Neuron (in vitro differentiated cells): ENCODE data around the gene SMOC1.

Source experiments
- H2AFZ ChIP-seq: one replicate; pipeline ENCODE4 v1.6.1; 2013; ENCODE audit warnings: low read depth, mild to moderate bottlenecking, inconsistent platforms, low read length, moderate library complexity
- H3K27me3 ChIP-seq: one replicate; pipeline ENCODE4 v1.6.1; 2013; ENCODE audit warnings: low read length; ENCODE audit not compliant: insufficient read depth
- H3K36me3 ChIP-seq: one replicate; pipeline ENCODE4 v1.6.1; 2013; ENCODE audit warnings: low read length; ENCODE audit not compliant: insufficient read depth
- H3K4me1 ChIP-seq: one replicate; pipeline ENCODE4 v1.6.1; 2013; ENCODE audit warnings: low read length; ENCODE audit not compliant: insufficient read depth
- H3K4me3 ChIP-seq: 2 replicates; pipeline ENCODE4 v1.5.1; 2013; ENCODE audit warnings: mild to moderate bottlenecking, low read length, moderate library complexity
- H3K9me3 ChIP-seq: one replicate; pipeline ENCODE4 v1.6.1; 2013; ENCODE audit warnings: low read length

SMOC1 gene

GRCh38 chr14:69941768-69942742, 62.8 kb downstream of the SMOC1 start:
- Histone ChIP-seq H3K4me3 (no peak overlapping the region), H2AFZ (no peak overlapping the region), H3K9me3 (peaks cover 10% of the 10 kb centered on the region), H3K4me1 (peaks cover 11% of the 10 kb centered on the region), H3K36me3 (peaks cover 3% of the 10 kb centered on the region), H3K27me3 (no peaks in the 10 kb centered on the region)

DNA sequence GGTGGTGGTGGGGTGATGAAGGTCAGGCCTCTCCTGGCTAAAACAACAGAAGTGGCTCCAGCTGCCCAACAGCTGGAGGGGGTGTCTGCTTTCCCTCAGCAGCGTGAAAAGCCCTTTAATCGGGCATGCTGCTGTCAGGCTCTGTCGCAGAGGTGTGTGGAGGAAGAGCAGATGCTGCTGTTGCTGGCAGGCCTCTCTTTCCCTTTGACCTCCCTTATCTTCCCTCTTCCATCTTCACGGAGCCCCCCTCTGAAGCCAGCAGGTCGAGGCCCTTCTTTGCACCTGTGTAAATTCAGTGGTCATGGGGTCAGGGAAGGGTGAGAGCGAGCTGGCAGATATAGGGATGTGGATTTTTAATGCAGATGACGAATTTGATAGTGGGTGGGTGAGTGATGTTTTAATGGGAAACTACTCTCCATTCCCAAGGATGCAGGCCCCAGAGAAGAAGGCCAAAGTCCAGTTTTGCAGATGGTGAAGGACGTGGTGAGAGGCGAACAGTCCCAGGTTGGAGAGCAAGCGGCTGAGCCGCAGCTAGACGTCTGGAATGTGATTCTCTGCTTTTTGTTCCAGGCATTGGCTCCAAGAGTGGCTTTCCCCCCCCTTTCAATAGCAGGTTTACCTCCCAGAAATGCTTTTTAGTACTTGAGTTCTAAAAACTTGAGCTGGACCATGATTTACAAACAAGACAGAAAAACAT, 64.0 kb downstream of the SMOC1 start:
- Histone ChIP-seq H3K4me3 (no peak overlapping the region), H2AFZ (no peak overlapping the region), H3K27me3 (no peaks in the 10 kb centered on the region), H3K4me1 (peaks cover 11% of the 10 kb centered on the region), H3K9me3 (peaks cover 10% of the 10 kb centered on the region), H3K36me3 (no peaks in the 10 kb centered on the region)

- no peak overlapping the region for H2AFZ ChIP-seq
- H3K4me1 ChIP-seq: peaks cover 11% of the 10 kb centered on the region
- peaks cover 10% of the 10 kb centered on the region for H3K9me3 ChIP-seq
- H3K27me3 ChIP-seq: no peaks in the 10 kb centered on the region
- H3K4me3 ChIP-seq: no peak overlapping the region
- no peaks in the 10 kb centered on the region for H3K36me3 ChIP-seq
These were observed 66.1 kb downstream of the SMOC1 start for GRCh38 chr14:69945347-69945746.

DNA sequence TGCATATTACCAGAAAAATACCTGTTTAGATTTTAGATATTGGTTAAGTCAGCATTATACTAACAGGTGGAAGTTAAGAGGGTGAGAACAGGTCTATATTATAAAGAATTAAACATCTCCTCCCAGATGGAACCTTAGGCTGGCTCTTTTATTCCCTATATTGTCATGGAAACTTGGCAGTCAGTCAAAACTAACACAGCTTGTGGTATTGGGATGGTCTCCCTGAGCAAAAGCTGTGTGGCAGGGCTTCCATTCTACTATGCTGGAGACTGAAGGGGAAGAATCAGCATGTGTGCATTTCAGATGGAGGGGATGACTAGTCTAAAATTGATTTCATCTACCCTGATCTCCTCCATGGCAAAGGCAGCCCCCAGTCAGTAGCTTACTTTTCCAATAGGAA, 66.7 kb downstream of the SMOC1 start:
- H3K36me3 ChIP-seq: no peaks in the 10 kb centered on the region
- H3K9me3 ChIP-seq: peaks cover 10% of the 10 kb centered on the region
- H2AFZ ChIP-seq: no peak overlapping the region
- no peaks in the 10 kb centered on the region for H3K27me3 ChIP-seq
- peaks cover 11% of the 10 kb centered on the region for H3K4me1 ChIP-seq
- H3K4me3 ChIP-seq: no peak overlapping the region

DNA sequence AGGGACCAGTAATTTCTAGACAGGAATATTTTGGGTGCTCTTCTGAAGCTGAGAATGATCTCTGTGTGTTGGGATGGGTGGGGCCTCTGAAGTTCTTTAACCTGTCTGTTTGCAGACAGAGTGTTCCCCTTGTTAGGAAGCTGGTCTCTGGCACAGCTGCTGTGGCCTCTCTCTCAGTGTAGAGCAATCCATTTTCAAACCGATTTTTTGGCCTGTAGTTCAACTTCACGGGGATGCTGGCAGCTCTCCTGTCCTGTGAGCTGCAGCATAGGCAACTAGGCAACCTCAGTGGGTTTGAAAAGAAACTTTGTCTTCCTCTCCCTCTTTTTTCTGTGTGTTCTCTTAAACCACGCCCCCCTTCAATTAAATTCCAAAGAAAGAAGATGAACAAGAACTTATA, 69.1 kb downstream of the SMOC1 start:
- no peaks in the 10 kb centered on the region for H3K27me3 ChIP-seq
- H3K4me3 ChIP-seq: no peak overlapping the region
- H2AFZ ChIP-seq: no peak overlapping the region
- peaks cover 18% of the 10 kb centered on the region for H3K36me3 ChIP-seq
- H3K9me3 ChIP-seq: peaks cover 10% of the 10 kb centered on the region
- H3K4me1 ChIP-seq: peaks cover 4% of the 10 kb centered on the region

GRCh38 chr14:69951263-69951662, 72.0 kb downstream of the SMOC1 start:
- Histone ChIP-seq H3K9me3 (no peaks in the 10 kb centered on the region), H3K36me3 (peaks cover 36% of the 10 kb centered on the region), H3K4me3 (no peak overlapping the region), H2AFZ (no peak overlapping the region), H3K4me1 (peaks cover 10% of the 10 kb centered on the region), H3K27me3 (no peaks in the 10 kb centered on the region)

DNA sequence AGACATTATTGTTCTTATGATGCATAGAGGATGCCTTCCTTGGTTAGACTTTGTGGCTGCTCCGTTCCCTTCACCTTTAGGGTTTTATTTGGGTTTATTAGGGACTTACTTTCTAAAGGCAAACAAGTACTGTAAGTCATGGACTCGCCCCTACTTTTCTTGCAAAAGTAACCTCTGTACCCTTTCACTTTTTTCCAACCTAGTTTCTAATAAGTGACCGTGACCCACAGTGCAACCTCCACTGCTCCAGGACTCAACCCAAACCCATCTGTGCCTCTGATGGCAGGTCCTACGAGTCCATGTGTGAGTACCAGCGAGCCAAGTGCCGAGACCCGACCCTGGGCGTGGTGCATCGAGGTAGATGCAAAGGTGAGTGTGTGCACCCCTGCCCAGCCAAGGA, 72.7 kb downstream of the SMOC1 start:
- H3K9me3 ChIP-seq: no peaks in the 10 kb centered on the region
- H2AFZ ChIP-seq: no peak overlapping the region
- no peak overlapping the region for H3K4me3 ChIP-seq
- H3K27me3 ChIP-seq: no peaks in the 10 kb centered on the region
- H3K36me3 ChIP-seq: peaks cover 38% of the 10 kb centered on the region
- H3K4me1 ChIP-seq: peaks cover 16% of the 10 kb centered on the region

GRCh38 chr14:69953266-69953915, 74.2 kb downstream of the SMOC1 start:
- Histone ChIP-seq H3K4me1 (peaks cover 24% of the 10 kb centered on the region), H3K36me3 (peaks cover 38% of the 10 kb centered on the region), H3K4me3 (no peak overlapping the region), H3K9me3 (no peaks in the 10 kb centered on the region), H3K27me3 (no peaks in the 10 kb centered on the region), H2AFZ (no peak overlapping the region)

GRCh38 chr14:69955855-69956845, 76.9 kb downstream of the SMOC1 start:
- Histone ChIP-seq H3K4me1 (peaks cover 28% of the 10 kb centered on the region), H2AFZ (no peak overlapping the region), H3K9me3 (no peaks in the 10 kb centered on the region), H3K36me3 (peaks cover 38% of the 10 kb centered on the region), H3K27me3 (no peaks in the 10 kb centered on the region), H3K4me3 (no peak overlapping the region)

- H3K9me3 ChIP-seq: no peaks in the 10 kb centered on the region
- H2AFZ ChIP-seq: no peak overlapping the region
- peaks cover 28% of the 10 kb centered on the region for H3K4me1 ChIP-seq
- H3K36me3 ChIP-seq: peaks cover 33% of the 10 kb centered on the region
- no peaks in the 10 kb centered on the region for H3K27me3 ChIP-seq
- H3K4me3 ChIP-seq: no peak overlapping the region
These were observed 77.8 kb downstream of the SMOC1 start for GRCh38 chr14:69956970-69957369.

- Histone ChIP-seq H2AFZ (no peak overlapping the region), H3K4me1 (peaks cover 28% of the 10 kb centered on the region), H3K9me3 (no peaks in the 10 kb centered on the region), H3K36me3 (peaks cover 25% of the 10 kb centered on the region), H3K27me3 (no peaks in the 10 kb centered on the region), H3K4me3 (no peak overlapping the region)
These were observed 78.8 kb downstream of the SMOC1 start for GRCh38 chr14:69957986-69958385.

GRCh38 chr14:69959136-69959535, 79.9 kb downstream of the SMOC1 start:
- Histone ChIP-seq H3K4me1 (peaks cover 28% of the 10 kb centered on the region), H3K27me3 (no peaks in the 10 kb centered on the region), H3K9me3 (no peaks in the 10 kb centered on the region), H3K36me3 (peaks cover 20% of the 10 kb centered on the region), H2AFZ (no peak overlapping the region), H3K4me3 (no peak overlapping the region)
